GM19238 (cell line): ENCODE data around the gene CPD.
"Not testable (repeated sequence)": the region's sequence is repeated elsewhere in the genome, so short reads cannot be mapped to it uniquely, and the experiment has no call there.

Source experiments
- DNase-seq: peaks from one replicate; pipeline ENCODE4 v3.0.0; 2011; ENCODE audit warnings: low spot score; ENCODE audit not compliant: insufficient read length

Gene CPD

DNA sequence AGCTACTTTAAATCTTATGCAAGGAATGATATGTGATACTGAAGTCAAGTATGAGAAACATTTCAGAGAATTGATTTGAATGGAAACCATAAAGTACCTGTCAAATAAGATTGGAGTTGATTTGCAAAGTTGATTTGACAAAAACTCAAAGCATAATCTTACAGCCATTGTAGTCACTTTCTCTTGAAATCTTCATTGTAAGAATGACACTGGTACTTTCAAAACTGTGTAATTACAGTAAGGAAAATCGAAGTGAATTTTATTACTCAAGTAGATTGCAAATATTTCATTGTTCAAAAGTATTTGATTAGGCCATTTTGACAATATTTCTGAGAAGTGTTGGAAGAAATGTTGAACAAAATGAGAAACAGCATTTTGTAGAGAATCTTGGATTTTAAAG is 3.6 kb downstream of the CPD start:
- DNase-seq: no peak

DNA sequence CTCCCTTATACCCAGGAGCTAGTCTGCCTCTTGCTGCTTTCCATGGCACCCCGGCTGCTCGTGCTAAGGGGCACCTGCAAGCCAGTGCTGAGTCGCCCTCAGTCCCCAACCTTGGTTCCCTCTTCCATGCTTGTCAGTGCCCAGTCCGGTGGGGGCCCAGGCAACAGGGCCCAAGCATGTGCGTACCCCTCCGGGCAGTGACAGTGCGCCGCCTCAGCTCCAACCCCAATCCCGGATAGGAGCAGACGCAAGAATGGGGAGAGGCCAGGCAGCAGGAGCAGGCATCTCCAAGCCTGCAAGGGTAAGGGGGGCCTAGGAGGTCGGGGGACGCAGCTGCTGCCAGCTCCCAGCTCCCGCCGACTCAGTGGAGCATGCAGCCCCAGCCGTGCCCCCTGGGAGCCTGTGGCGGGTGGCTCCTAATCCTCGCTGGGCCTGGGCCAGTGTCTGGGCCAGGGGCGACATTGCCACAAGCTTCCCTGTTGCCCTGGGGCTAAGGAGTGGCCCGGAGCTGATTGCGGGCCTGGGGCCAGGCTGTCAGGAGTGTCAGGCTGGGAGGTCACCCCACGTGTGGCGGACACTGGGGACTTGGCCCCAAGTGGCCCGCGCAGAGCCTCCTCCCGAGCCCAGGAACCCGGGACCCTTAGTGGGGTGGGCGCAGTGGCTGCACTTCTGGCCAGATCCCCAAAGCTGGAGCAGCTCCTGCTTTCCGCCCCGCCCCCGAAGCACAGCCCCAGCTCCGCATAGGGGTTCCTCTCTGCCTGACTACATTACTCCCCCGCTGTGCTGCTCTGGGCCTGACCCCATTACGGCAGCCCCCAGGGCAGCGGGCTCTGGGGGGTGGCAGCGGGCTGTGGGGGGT is 9.8 kb downstream of the CPD start:
- no peak for DNase-seq

DNA sequence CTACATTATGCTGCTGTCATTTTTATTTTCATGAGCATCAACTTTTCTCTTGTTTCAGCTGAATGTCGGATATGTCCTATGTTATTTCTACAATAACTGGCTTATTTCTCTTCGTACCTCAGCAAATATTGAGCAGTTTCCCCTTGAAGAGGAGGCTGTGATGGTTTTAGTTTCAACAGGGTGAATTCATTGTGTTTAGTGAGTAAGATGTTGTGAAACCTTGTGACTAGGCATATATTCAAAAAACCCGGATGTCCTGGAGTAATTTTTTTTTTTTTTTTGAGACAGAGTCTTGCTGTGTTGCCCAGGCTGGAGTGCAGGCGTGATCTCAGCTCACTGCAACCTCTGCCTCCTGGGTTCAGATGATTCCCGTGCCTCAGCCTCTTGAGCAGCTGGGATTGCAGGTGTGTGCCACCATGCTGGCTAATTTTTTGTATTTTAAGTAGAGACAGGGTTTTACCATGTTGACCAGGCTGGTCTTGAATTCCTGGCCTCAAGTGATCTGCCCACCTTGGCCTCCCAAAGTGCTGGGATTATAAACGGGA is 11.1 kb downstream of the CPD start:
- no peak for DNase-seq

DNA sequence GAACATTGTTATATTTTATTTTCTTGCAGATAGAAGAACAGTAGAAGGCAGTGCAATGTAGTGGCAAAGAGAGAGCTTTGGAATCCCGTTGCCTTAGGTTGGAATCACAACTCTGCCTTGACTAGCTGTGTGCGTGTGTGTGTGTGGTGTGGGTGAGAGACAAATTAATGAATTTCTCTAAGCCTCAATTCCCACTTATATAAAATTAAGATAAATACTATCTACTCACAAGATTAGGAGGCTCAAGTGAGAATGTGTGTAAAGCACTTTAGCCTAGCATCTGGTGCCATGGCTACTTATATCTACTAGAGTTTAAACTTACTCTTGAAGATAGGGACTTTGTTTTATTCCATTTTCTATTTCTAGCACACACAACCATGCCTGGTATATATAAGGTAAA is 12.8 kb downstream of the CPD start:
- DNase-seq: no peak

DNA sequence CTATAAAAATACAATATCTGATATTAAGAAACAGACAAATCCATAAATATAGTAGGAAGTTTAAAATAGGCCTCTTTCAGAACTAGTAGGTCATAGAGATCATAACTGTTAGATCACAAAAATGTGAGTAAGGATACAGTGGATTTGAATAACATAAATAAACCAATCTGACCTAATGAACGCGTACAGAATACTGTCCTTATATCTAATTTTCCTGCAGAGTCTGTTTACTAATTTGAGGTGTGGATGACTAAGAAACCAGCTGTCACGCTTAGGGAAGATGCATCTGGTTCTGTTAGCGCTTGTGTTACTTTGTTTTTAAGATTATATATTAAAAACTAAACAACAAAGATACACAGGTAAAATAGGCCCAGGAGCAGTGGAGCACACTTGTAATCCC is 14.8 kb downstream of the CPD start:
- DNase-seq: no peak

DNA sequence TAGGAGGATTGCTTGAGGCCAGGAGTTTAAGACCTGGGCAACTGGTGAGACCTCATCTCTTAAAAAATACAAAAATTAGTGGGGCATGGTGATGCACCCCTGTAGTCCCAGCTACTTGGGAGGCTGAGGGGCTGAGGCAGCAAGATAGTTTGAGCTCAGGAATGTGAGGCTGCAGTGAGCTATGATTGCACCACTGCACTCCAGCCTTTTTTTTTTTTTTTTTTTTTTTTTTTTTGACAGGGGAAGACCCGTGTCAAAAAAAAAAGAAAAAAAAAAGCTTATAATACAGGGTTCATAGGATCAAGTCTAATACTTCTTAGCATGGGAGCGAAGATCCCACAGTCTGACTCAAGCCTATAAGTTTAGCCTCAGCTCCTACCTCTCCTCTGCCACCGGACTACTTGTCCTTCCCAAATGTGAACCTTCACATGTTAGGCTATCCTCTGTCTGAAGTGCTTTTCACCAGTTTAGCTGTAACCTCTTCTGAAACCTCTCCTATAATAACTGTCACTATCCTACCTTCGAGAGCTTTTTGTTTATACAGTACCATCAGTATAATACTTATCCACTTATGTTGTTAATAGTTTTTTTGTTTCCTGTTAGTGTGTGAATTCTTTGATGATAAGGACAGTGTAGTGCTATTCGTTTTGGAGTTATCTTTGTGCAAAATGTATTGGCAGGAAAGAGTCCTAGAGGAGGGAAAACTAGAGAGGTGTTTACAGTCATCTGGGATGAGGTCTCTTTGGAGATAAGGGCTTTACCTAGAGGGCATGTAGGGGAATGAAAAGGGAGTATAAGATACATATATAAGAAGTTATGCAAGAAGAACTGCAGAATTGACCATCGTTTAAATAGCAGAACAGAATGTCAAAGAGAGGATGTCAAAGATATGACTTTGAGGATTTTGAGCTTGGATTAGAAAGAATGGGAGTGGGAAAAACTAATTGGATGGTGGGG is 15.5 kb downstream of the CPD start:
- DNase-seq: no peak

DNA sequence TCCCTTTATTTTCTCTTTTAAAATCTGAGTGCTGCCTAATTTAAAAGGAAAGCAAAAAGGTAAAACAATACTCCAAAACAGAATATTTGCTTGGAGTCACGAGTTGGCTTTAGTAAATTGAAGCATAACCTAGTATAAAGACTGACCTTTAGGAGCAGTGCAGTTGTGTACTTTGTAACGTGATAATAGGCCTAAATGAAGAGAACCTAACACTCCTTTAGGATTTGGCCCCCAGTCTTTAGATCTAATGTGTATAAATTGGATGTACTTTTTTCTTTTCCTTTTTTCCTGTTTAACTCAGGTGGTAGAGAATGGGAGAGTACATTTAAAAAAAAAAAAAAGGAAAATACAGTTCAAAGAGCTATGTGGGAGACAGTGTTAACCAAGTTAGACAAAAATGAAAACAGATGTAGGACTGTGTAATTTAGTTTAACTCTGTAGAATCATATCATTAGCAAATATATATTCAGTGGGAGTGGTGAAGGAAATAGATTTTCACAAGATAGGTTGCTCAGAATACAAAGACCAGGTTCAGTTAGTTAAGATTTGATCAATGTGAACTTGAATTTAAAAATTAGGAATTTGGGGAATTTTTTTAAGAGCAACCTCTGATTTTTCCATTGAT is 16.8 kb downstream of the CPD start:
- no peak for DNase-seq

DNA sequence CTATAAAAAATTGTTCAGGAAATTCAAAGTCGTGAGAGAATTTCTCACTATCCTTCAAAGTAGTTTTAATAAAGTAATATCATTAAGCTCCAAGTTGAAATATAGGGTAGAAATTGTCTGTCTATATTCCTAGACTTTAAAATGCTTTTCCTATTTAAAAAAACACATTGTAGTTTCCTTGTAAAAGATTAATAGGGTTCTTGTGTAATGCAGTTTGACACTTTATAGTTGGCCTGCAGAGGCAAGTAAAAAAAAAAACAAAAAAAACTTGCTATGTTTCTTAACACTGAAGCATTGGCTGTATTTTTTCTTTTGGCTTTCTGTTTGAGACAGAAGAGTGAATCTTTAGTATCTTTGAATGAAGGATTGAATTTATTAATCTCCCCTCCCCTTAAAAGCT is 17.4 kb downstream of the CPD start:
- no peak for DNase-seq

DNA sequence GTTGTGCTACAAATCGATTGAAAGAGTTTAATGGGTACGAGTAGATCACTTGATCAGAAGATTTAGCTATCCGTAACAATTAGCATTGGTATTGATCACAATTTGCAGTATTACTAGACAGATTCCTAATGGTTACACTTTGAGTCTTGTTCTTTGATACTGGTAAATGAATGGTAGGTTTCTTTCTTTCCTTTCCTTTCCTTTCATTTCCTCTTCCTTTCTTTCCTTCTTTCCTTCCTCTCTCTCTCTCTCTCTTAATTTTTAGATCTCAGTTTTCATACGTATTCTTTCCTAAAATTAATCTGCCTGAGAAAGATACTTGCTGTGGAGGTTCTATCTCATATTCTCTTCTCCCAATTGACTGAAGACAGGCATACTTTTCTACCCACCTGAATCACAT is 17.9 kb downstream of the CPD start:
- no peak for DNase-seq

DNA sequence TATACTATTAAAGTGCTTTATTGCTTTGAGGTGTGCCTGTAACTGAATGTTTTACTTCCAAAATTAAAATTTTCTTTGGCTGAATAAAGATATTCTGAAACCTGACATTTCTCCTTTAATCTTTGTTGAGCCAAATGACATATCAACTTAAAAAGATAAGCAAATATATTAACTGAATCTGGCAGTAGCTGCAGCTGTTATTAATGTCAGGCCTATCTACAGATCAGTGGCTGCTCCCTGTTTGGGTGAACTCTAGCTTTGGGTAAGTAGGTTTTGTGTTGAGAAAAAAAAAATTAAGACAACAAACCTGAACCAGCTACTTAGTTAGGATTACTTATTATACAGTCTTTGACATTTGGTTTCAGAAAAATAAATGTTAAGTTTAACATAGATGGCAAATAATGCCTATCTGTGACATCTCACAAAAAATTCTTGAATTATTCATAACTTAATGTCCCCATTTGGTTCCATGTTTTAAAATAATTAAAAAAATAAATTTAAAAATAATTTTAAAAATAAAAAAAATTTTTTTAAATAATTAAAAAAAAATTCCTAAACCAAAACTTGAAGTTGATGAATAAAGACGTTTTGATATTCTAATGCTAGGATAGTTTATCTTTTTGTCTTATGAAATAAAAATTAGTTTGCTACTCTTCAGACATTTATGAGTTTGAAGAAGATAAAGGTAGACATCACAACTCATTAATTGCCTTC is 19.8 kb downstream of the CPD start:
- DNase-seq: no peak

DNA sequence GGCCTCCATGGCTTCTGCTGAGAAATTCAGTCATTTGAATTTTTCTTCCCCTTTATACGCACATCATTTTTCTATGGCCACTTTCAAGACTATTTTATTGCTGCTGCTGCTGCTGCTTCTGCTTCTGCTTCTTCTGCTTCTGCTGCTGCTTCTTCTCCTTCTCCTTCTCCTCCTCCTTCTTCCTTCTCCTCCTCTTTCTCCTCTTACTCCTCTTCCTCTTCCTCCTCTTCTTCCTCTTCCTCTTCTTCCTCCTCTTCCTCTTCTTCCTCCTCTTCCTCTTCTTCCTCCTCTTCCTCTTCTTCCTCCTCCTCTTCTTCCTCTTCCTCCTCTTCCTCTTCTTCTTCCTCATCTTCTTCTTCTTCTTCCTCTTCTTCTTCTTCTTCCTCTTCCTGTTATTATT is 22.4 kb downstream of the CPD start:
- DNase-seq: no peak

DNA sequence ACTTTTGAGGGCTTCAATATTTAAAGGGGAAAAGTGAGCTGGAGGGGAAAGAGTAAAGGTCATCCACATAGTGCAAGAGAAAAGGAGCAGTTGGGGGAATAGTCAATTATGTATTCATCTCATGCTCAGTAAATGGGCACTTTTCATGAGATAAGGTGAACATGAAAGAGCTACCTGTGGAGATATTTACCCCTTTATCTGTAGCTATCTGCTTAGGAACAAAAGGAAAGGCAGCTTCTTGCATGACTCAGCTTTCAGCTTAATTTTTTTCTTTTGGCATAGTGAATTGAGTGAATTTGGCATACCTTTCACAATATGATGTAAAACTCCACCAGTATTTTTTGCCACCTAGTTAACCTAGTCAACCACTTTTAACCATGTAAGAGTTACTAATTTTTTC is 26.4 kb downstream of the CPD start:
- no peak for DNase-seq

DNA sequence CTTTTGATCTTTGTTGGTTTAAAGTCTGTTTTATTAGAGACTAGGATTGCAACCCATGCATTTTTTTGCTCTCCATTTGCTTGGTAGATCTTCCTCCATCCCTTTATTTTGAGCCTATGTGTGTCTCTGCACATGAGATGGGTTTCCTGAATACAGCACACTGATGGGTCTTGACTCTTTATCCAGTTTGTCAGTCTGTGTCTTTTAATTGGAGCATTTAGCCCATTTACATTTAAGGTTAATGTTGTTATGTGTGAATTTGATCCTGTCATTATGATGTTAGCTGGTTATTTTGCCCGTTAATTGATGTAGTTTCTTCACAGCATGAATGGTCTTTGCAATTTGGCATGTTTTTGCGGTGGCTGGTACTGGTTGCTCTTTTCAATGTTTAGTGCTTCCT is 31.9 kb downstream of the CPD start:
- not testable (repeated sequence) for DNase-seq

DNA sequence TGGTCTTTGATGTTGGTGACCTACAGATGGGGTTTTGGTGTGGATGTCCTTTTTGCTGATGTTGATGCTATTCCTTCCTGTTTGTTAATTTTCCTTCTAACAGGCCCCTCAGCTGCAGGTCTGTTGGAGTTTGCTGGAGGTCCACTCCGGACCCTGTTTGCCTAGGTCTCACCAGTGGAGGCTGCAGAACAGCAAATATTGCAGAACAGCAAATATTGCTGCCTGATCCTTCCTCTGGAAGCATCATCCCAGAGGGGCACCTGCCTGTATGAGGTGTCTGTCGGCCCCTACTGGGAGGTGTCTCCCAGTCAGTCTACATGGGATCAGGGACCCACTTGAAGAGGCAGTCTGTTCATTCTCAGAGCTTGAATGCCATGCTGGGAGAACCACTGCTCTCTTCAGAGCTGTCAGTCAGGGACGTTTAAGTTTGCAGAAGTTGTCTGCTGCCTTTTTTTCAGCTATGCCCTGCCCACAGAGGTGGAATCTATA is 33.3 kb downstream of the CPD start:
- DNase-seq: not testable (repeated sequence)

DNA sequence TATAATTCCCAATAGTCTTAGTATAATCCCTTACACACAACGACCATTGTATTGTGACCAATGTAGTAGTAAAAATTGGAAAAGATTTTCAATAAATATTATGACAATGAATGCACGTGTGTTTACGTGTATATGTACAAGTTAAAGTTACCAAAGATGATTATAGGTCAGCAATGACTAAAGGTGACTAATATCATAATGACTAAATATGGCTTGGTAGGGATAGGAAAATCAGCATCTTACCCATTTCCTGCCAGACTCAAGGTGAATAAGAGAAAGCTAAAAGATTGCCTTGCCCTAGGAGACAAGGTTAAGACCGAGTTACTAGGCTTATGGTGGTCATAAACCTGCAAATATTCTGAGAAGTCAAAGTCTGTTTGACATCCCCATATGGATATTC is 34.4 kb downstream of the CPD start:
- no peak for DNase-seq

DNA sequence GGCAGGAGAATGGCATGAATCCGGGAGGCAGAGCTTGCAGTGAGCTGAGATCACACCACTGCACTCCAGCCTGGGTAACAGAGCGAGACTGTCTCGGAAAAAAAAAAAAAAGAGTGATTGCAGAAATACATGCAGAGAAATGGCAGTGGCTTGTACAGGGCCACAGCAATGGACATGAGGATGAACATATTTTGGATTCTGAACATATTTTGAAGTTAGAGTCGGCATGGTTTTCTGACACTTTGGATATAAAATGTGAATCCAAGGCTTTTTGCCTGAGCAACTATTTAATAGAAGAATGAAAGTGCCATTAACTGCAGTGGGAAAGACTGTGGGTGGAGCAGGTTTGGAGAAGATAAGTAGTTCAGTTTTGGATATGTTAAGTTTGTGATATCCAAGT is 35.8 kb downstream of the CPD start:
- no peak for DNase-seq

DNA sequence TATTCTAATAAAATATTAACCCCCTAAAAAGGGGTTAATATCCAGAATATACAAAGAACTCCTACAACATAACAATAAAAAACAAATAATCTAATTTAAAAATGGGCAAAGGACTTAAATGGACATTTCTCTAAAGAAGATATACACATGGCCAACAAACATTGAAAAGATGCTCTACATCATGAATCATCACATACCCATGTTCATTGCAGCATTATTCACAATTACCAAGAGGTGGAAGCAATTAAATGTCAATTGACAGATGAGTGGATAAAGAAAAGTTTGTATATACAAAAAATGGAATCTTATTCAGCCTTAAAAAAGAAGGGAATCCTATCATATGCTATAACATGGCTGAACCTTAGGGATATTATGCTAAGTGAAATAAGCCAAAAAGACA is 36.8 kb downstream of the CPD start:
- DNase-seq: no peak

DNA sequence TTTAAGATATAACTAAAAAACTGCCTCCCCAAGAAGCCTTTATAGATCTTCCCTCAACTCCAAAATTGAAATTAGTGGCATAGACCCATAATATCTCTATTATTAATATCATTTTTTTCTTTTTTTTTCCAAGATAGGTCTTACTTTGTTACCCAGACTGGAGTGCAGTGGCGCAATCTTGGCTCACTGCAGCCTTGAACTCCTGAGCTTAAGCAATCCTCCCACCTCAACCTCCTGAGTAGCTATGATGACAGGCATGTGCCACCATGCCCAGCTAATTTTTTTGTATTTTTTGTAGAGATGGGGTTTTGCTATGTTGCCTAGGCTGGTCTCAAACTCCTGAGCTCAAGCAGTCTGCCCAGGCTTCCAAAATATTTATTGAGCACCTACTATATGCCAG is 39.3 kb downstream of the CPD start:
- DNase-seq: not testable (repeated sequence)

DNA sequence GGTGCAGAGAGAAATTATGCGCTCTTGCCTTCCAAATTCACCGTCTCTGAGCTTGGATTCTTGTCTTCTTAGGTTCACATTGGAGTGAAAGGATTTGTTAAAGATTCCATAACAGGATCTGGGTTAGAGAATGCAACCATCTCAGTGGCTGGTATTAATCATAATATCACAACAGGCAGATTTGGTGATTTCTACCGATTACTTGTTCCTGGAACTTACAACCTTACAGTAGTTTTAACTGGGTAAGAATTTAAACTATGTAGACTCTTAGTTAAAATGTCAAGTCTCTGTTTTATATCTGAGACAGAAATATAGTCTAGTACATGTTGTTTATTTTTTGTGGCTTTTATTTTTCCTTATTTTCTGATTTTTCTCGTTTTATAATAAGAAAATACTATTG is 42.9 kb downstream of the CPD start:
- DNase-seq: no peak

DNA sequence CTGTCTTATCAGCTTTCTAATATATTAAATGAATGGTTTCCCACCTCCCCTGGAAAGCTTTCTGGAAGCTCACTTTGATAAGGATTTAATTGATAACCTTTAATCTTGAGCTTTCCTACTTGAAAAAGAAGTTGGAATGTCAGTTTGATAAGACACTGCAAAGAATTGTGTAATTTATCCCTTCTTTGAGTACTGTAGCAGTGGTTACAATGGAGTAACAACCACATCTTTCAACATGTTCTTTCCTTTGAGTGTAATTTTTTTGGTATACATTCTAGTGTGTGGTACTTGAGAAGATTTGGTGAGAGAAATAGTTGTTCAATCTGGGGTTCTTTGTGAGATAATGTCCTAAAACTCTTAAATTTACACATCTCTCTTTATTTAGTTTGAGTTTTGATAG is 43.4 kb downstream of the CPD start:
- DNase-seq: no peak

DNA sequence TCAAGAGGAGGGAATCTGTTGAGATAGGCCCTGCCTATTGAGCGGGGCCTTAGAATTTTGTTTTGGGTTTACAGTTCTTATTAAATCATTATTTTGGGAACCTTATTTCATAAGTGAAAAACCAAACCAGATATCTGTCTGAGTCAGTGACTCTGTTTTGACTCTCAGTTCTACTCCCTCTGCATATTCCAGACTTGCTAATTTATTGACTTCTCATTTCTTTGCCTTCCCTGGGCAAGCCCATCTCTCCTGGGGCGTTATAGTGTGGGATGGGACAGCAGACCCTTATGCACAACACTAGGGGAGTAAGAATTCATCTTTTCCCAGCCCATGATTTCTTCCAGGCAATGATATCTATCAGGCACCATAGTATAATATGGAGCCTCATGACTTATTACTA is 45.7 kb downstream of the CPD start:
- DNase-seq: no peak
